K562 (cell line): Measurements from ENCODE around the gene C11orf65. TPM values are rescaled to one million over a fixed set of nuclear protein-coding genes. Genes with fewer than 3 reads are reported as not detected.

Experiments used
- ATAC-seq: fragments of 200-7000 bp; cut with Tn5 transposase; 3 replicates; pipeline ENCODE4 v1.9.1; 2020; ENCODE audit warnings: moderate library complexity
- BruUV-seq: library from RNA; stranded (reverse); fragments of 400-500 nt; replicated peaks from 2 replicates; lab custom pipeline; 2021; lab: Mats Ljungman, UMichigan
- CTCF ChIA-PET: fragments of 300-600 bp; formaldehyde crosslinking; extraction: SDS; loops from one replicate; lab custom pipeline; 2021; ENCODE audit warnings: low intra/inter-chr PET ratio; lab: Yijun Ruan, JAX
- POLR2A ChIA-PET: fragments of 300-600, 350-650 bp; sonication (Branson Sonifier 250); formaldehyde crosslinking; extraction: SDS; loops from one replicate; lab custom pipeline; 2021; ENCODE audit warnings: antibody characterized with exemption, inconsistent platforms; lab: Yijun Ruan, JAX
- DNase-seq, 4 experiments: peaks; one replicate each; pipeline versions ENCODE4 v3.0.0 to v3.0.0-alpha.2; 2011 to 2018; ENCODE audit warnings: low spot score in 3 of 4, mixed read lengths in 3 of 4; ENCODE audit errors: extremely low read depth in 1 of 4
- FAIRE-seq: peaks from 2 replicates; lab custom pipeline; 2011; peaks lifted over from hg19 to GRCh38; lab: Jason Lieb, UNC
- H2AFZ ChIP-seq: 2 replicates; pipeline ENCODE4 v1.6.0; 2011; ENCODE audit warnings: low read depth, low read length, control low read depth, inconsistent platforms
- H3K27ac ChIP-seq: fragments of 200-600 bp; 3 replicates; pipeline ENCODE4 v1.8.0; 2011; ENCODE audit warnings: low read depth, mild to moderate bottlenecking, control low read depth, inconsistent platforms, low read length, moderate library complexity, mixed read lengths; ENCODE audit errors: extremely low read depth
- H3K27me3 ChIP-seq, 2 experiments: fragments of 300-600 bp in 1 of 2; 2 replicates in 1 of 2; 3 replicates in 1 of 2; pipeline versions ENCODE4 v1.6.0 to v1.8.0; 2011; ENCODE audit warnings: inconsistent platforms in 2 of 2, low read length in 2 of 2, mild to moderate bottlenecking in 1 of 2, mixed read lengths in 1 of 2, moderate library complexity in 1 of 2; ENCODE audit not compliant: control insufficient read depth in 2 of 2, insufficient read depth in 2 of 2
- H3K36me3 ChIP-seq: fragments of 300-600 bp; 3 replicates; pipeline ENCODE4 v1.8.0; 2011; ENCODE audit warnings: mild to moderate bottlenecking, low read length, inconsistent platforms; ENCODE audit not compliant: control insufficient read depth, insufficient read depth
- H3K4me1 ChIP-seq, 2 experiments: fragments of 200-600 bp in 1 of 2; replicated peaks in 1 of 2; 2 replicates in 1 of 2; 3 replicates in 1 of 2; pipeline versions ENCODE4 v1.5.1 to v1.8.0; 2011; ENCODE audit warnings: inconsistent platforms in 2 of 2, low read length in 2 of 2, mild to moderate bottlenecking in 1 of 2, mixed read lengths in 1 of 2, moderate library complexity in 1 of 2; ENCODE audit not compliant: control insufficient read depth in 2 of 2, insufficient read depth in 2 of 2
- H3K4me2 ChIP-seq: 2 replicates; pipeline ENCODE4 v1.6.1; 2011; ENCODE audit warnings: low read length, control low read depth, inconsistent platforms, mixed read lengths; ENCODE audit not compliant: insufficient read depth
- H3K4me3 ChIP-seq: fragments of 200-600 bp; sonication (generic), shearing (Covaris generic); 2 replicates; pipeline ENCODE4 v1.5.1; 2016; ENCODE audit warnings: control low read depth, inconsistent platforms
- H3K79me2 ChIP-seq: fragments of 200-600 bp; 3 replicates; pipeline ENCODE4 v1.8.0; 2011; ENCODE audit warnings: low read length, inconsistent platforms; ENCODE audit not compliant: control insufficient read depth, insufficient read depth
- H3K9ac ChIP-seq, 2 experiments: 2 replicates each; pipeline versions ENCODE4 v1.6.0 to v1.6.1; 2011; ENCODE audit warnings: low read depth in 2 of 2, low read length in 2 of 2, control low read depth in 1 of 2, inconsistent platforms in 1 of 2, mild to moderate bottlenecking in 1 of 2, mixed read lengths in 1 of 2; ENCODE audit not compliant: insufficient read depth in 1 of 2
- H3K9me1 ChIP-seq: one replicate; pipeline ENCODE4 v1.6.0; 2011; ENCODE audit warnings: inconsistent platforms, mild to moderate bottlenecking, low read length, moderate library complexity; ENCODE audit not compliant: control insufficient read depth, insufficient read depth
- H3K9me3 ChIP-seq: replicated peaks from 2 replicates; pipeline ENCODE4 v1.5.1; 2011; ENCODE audit warnings: low read depth, low read length, inconsistent platforms; ENCODE audit not compliant: control insufficient read depth, insufficient read depth
- H4K20me1 ChIP-seq: replicated peaks from 2 replicates; pipeline ENCODE4 v1.6.1; 2011; ENCODE audit warnings: low read length, inconsistent platforms, mixed read lengths; ENCODE audit not compliant: control insufficient read depth, insufficient read depth
- EWSR1 ChIP-seq: fragments of 450-650 bp; IDR thresholded peaks from 2 replicates; pipeline ENCODE4 v1.6.1; 2018; ENCODE audit warnings: borderline replicate concordance, mild to moderate bottlenecking, low read depth, moderate library complexity; ENCODE audit not compliant: partially characterized antibody
- GTF2E2 ChIP-seq: fragments of 200-800 bp; sonication (Bioruptor generic); IDR thresholded peaks from 2 replicates; pipeline ENCODE4 v1.6.1; 2016; ENCODE audit warnings: missing genetic modification characterization, missing compliant biosample characterization
- KLF1 ChIP-seq: fragments of 450-650 bp; IDR thresholded peaks from 2 replicates; pipeline ENCODE4 v1.6.1; 2016; ENCODE audit warnings: missing genetic modification characterization, missing compliant biosample characterization
- POLR2A ChIP-seq: fragments of 450-650 bp; conservative IDR thresholded peaks from 2 replicates; pipeline ENCODE4 v1.6.1; 2016
- WGBS: fragments of 100-300 bp; shearing (Covaris generic); methylation state at CpG from one replicate; pipeline ENCODE4 v1.1.6; 2016; ENCODE audit warnings: low coverage, mixed read lengths; ENCODE audit not compliant: insufficient coverage; ENCODE audit errors: missing lambda C conversion rate; 5-methylcytosine and 5-hydroxymethylcytosine counted together
- in situ Hi-C: fragments of 300-500 bp; cut with MboI; formaldehyde crosslinking; loops from 4 replicates; pipeline ENCODE4 v1.15.0; 2018; ENCODE audit warnings: inconsistent platforms, mixed read lengths
- intact Hi-C: fragments of 100-400 bp; cut with micrococcal nuclease; formaldehyde crosslinking; loops from 2 replicates; pipeline ENCODE4 v1.14.2; 2022
- polyA plus RNA-seq, 8 experiments: library from polyadenylated mRNA; depleted of rRNA in 4 of 8; stranded (reverse) in 5 of 8; unstranded in 3 of 8; fragments of >200 nt; fragmentation: Nextera tagmentation in 2 of 8; fragmentation: Illumina TruSeq in 1 of 8; extraction: Ambion mirVana in 2 of 8; extraction: Trizol in 1 of 8; gene quantifications; 2 replicates each; pipeline versions ENCODE4 v1.2.1 to v1.2.3, GENCODE V29; 2011 to 2014; ENCODE audit warnings: inconsistent platforms in 1 of 8, missing spikeins in 1 of 8
- total RNA-seq, 7 experiments: library from RNA; depleted of rRNA in 6 of 7; stranded (reverse); fragments of >200 nt in 6 of 7; fragmentation: Illumina TruSeq in 2 of 7; extraction: Trizol in 2 of 7; gene quantifications; 2 replicates each; pipeline versions ENCODE4 v1.2.1 to v1.2.3, GENCODE V29; 2011 to 2021; ENCODE audit warnings: low replicate concordance in 1 of 7
- TF ChIP-seq, protein P1 (sequence below): sonication (generic); formaldehyde crosslinking; IDR thresholded peaks from 2 replicates; pipeline ENCODE4 v1.8.0; 2022; ENCODE audit warnings: mild to moderate bottlenecking, missing genetic modification reagents
- TF ChIP-seq, protein P2 (sequence below): sonication (generic); formaldehyde crosslinking; IDR thresholded peaks from 2 replicates; pipeline ENCODE4 v1.8.1; 2023; ENCODE audit warnings: missing genetic modification reagents, mild to moderate bottlenecking, borderline replicate concordance

Gene C11orf65
- total and polyA plus RNA-seq, 9 of the 15 experiments (the other 6 are each of a cell fraction or from before 2014, with no cell fraction given): 1.0 to 2.1 (median 1.2) TPM

DNA sequence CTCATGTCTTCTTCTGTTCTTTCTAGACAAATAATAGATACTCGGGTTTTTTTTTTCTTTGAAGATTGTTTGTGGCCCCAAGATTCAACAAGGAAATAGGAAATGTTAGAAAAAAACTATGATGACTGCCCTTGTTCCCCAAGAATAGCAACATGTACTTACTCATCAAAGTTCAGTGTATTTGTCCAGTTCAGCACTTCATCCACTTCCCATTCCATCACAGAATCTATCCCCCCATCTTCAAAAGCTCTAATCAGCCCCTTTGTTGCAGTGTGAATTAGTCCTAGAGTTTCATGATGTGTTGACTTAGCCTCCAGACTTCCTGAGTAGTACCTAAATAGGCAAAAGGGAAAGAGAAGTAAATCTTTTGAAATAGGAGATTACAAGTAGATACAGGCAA, 74.3 kb downstream of the C11orf65 start:
- WGBS: 5% methylated on average over 1 of the region's 1 CpG
- no peak overlapping the region for H3K27ac ChIP-seq
- intact Hi-C loops: no loop called here
- ATAC-seq (no peak), FAIRE-seq (no peak)
- H3K4me3 ChIP-seq: no peak overlapping the region
- no peaks in the 10 kb centered on the region for H3K79me2 ChIP-seq
- H3K9me3 ChIP-seq: no peaks in the 10 kb centered on the region
- POLR2A ChIA-PET: no interaction called here
- H2AFZ ChIP-seq: no peak overlapping the region
- H3K9ac ChIP-seq: no peak overlapping the region
- H3K9me1 ChIP-seq: no peaks in the 10 kb centered on the region
- TF ChIP-seq EWSR1: no peak
- TF ChIP-seq KLF1 (tag): no peak
- no peak for TF ChIP-seq GTF2E2 (tag)
- TF ChIP-seq POLR2A: no peak
- TF ChIP-seq, all 486 proteins: peak for 0
- CTCF ChIA-PET: no interaction called here
- H3K4me2 ChIP-seq: no peak overlapping the region
- no peaks in the 10 kb centered on the region for H3K4me1 ChIP-seq
- no TSS peak for BruUV-seq
- no peaks in the 10 kb centered on the region for H4K20me1 ChIP-seq
- H3K27me3 ChIP-seq: no peaks in the 10 kb centered on the region
- H3K36me3 ChIP-seq: no peaks in the 10 kb centered on the region
- in situ Hi-C loops: no loop called here
- no peak for DNase-seq

DNA sequence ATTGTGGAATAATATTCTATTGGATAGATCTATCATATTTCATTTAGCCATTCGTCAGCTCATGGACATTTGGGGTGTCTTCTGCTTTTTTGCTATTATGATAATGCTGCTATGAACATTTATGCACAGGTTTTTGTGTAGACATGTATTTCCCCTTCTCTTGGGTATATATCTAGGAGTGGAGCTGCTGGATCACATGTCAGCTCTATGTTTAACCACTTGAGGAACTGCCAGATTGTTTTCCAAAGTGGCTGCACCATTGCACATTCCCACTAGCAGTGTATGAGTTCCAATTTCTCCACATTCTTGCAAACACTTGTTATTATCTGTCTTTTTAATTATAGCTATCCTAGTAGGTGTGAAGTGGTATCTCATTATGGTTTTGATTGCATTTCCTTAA, 75.0 kb downstream of the C11orf65 start:
- ChIA-PET CTCF (no interaction called here), POLR2A (interaction anchor here (0.9 to 1.6 kb wide), 2 partner anchors 9 to 19 kb away, joined by 3 to 8 read pairs; no protein-coding TSS in a partner anchor)
- no TSS peak for BruUV-seq

More for the DNA sequence above, 75.0 kb downstream of the C11orf65 start:
- DNase-seq (no peak), ATAC-seq (no peak), FAIRE-seq (no peak)
- no peak overlapping the region for H3K27ac ChIP-seq
- no peaks in the 10 kb centered on the region for H4K20me1 ChIP-seq
- no peaks in the 10 kb centered on the region for H3K9me1 ChIP-seq
- intact Hi-C loops (no loop called here), in situ Hi-C loops (no loop called here)
- no peaks in the 10 kb centered on the region for H3K4me1 ChIP-seq
- TF ChIP-seq, protein P1, sequence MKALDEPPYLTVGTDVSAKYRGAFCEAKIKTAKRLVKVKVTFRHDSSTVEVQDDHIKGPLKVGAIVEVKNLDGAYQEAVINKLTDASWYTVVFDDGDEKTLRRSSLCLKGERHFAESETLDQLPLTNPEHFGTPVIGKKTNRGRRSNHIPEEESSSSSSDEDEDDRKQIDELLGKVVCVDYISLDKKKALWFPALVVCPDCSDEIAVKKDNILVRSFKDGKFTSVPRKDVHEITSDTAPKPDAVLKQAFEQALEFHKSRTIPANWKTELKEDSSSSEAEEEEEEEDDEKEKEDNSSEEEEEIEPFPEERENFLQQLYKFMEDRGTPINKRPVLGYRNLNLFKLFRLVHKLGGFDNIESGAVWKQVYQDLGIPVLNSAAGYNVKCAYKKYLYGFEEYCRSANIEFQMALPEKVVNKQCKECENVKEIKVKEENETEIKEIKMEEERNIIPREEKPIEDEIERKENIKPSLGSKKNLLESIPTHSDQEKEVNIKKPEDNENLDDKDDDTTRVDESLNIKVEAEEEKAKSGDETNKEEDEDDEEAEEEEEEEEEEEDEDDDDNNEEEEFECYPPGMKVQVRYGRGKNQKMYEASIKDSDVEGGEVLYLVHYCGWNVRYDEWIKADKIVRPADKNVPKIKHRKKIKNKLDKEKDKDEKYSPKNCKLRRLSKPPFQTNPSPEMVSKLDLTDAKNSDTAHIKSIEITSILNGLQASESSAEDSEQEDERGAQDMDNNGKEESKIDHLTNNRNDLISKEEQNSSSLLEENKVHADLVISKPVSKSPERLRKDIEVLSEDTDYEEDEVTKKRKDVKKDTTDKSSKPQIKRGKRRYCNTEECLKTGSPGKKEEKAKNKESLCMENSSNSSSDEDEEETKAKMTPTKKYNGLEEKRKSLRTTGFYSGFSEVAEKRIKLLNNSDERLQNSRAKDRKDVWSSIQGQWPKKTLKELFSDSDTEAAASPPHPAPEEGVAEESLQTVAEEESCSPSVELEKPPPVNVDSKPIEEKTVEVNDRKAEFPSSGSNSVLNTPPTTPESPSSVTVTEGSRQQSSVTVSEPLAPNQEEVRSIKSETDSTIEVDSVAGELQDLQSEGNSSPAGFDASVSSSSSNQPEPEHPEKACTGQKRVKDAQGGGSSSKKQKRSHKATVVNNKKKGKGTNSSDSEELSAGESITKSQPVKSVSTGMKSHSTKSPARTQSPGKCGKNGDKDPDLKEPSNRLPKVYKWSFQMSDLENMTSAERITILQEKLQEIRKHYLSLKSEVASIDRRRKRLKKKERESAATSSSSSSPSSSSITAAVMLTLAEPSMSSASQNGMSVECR (CRISPR knock-in tag): no peak
- TF ChIP-seq, protein P2, sequence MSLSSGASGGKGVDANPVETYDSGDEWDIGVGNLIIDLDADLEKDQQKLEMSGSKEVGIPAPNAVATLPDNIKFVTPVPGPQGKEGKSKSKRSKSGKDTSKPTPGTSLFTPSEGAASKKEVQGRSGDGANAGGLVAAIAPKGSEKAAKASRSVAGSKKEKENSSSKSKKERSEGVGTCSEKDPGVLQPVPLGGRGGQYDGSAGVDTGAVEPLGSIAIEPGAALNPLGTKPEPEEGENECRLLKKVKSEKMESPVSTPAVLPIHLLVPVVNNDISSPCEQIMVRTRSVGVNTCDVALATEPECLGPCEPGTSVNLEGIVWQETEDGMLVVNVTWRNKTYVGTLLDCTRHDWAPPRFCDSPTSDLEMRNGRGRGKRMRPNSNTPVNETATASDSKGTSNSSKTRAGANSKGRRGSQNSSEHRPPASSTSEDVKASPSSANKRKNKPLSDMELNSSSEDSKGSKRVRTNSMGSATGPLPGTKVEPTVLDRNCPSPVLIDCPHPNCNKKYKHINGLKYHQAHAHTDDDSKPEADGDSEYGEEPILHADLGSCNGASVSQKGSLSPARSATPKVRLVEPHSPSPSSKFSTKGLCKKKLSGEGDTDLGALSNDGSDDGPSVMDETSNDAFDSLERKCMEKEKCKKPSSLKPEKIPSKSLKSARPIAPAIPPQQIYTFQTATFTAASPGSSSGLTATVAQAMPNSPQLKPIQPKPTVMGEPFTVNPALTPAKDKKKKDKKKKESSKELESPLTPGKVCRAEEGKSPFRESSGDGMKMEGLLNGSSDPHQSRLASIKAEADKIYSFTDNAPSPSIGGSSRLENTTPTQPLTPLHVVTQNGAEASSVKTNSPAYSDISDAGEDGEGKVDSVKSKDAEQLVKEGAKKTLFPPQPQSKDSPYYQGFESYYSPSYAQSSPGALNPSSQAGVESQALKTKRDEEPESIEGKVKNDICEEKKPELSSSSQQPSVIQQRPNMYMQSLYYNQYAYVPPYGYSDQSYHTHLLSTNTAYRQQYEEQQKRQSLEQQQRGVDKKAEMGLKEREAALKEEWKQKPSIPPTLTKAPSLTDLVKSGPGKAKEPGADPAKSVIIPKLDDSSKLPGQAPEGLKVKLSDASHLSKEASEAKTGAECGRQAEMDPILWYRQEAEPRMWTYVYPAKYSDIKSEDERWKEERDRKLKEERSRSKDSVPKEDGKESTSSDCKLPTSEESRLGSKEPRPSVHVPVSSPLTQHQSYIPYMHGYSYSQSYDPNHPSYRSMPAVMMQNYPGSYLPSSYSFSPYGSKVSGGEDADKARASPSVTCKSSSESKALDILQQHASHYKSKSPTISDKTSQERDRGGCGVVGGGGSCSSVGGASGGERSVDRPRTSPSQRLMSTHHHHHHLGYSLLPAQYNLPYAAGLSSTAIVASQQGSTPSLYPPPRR (CRISPR knock-in tag): no peak
- no peaks in the 10 kb centered on the region for H3K27me3 ChIP-seq
- H3K9me3 ChIP-seq: no peaks in the 10 kb centered on the region
- H3K36me3 ChIP-seq: no peaks in the 10 kb centered on the region
- no peak overlapping the region for H2AFZ ChIP-seq
- no peak overlapping the region for H3K4me3 ChIP-seq
- 43% methylated on average over 1 of the region's 1 CpG for WGBS
- no peaks in the 10 kb centered on the region for H3K79me2 ChIP-seq
- H3K9ac ChIP-seq: no peak overlapping the region
- H3K4me2 ChIP-seq: no peak overlapping the region
